Gastrocnemius medialis (tissue), 4 donors: Measurements from ENCODE around the gene THSD7A. TPM values are rescaled to one million over a fixed set of nuclear protein-coding genes. Genes with fewer than 3 reads are reported as not detected.

Experiments
- ATAC-seq, 2 donors: fragments of 150-250 bp; one replicate each; pipeline ENCODE4 v1.9.1; 2016
- DNase-seq, 2 donors: peaks; one replicate each; pipeline ENCODE4 v3.0.0-alpha.2; 2019
- H3K27ac ChIP-seq, 4 donors: fragments of 200-600 bp; sonication (generic); 1 replicate in 1 of 4; 2 replicates in 3 of 4; pipeline ENCODE4 v1.5.1; 2016 to 2018; ENCODE audit warnings: mild to moderate bottlenecking in 2 of 4, moderate library complexity in 1 of 4
- H3K27me3 ChIP-seq, 3 donors: fragments of 200-600 bp; sonication (generic) in 2 of 3; 1 replicate in 1 of 3; 2 replicates in 2 of 3; pipeline versions ENCODE4 v1.5.1 to v1.6.0; 2016 to 2019; ENCODE audit warnings: mild to moderate bottlenecking in 1 of 3, moderate library complexity in 1 of 3
- H3K36me3 ChIP-seq, 2 donors: fragments of 200-600 bp; sonication (generic) in 1 of 2; one replicate each; pipeline ENCODE4 v1.5.1; 2017 to 2018
- H3K4me1 ChIP-seq, 2 donors: fragments of 200-600 bp; sonication (generic) in 1 of 2; one replicate each; pipeline ENCODE4 v1.5.1; 2016 to 2017; ENCODE audit warnings: mild to moderate bottlenecking in 2 of 2
- H3K4me3 ChIP-seq, 4 donors: fragments of 200-600 bp; sonication (generic) in 3 of 4; 1 replicate in 1 of 4; 2 replicates in 3 of 4; pipeline ENCODE4 v1.5.1; 2016 to 2019; ENCODE audit warnings: mild to moderate bottlenecking in 2 of 4
- H3K9me3 ChIP-seq, 3 donors: fragments of 200-600 bp; sonication (generic) in 2 of 3; 1 replicate in 1 of 3; 2 replicates in 2 of 3; pipeline ENCODE4 v1.5.1; 2016 to 2019
- POLR2A ChIP-seq, 2 donors: fragments of 450-650 bp; IDR thresholded peaks; one replicate each; pipeline ENCODE4 v1.6.1; 2017; ENCODE audit warnings: antibody characterized with exemption in 2 of 2, mild to moderate bottlenecking in 2 of 2, moderate library complexity in 2 of 2
- in situ Hi-C, 4 donors: fragments of 200-750 bp; cut with MboI; loops; one replicate each; pipeline versions ENCODE4 v1.15.0 to v1.8.0; 2017; ENCODE audit warnings: low sequenced_read_pairs in 4 of 4
- intact Hi-C: fragments of 100-400 bp; cut with DNase I; formaldehyde crosslinking; loops from one replicate; pipeline ENCODE4 v1.15.1; 2023; ENCODE audit warnings: low total_unique reads
- total RNA-seq, 4 donors: library from RNA; depleted of rRNA; stranded (reverse); fragments of >200 nt; gene quantifications; one replicate each; pipeline versions ENCODE4 v1.1.0 to v1.2.3, GENCODE V29; 2016
- TF ChIP-seq, protein P1 (sequence below), 5 experiments: fragments of 450-650 bp in 3 of 5; fragments of 200-600 bp in 2 of 5; sonication (generic) in 2 of 5; IDR thresholded peaks in 4 of 5; conservative IDR thresholded peaks in 1 of 5; 1 replicate in 4 of 5; 2 replicates in 1 of 5; pipeline ENCODE4 v1.5.1; 2016 to 2019; ENCODE audit warnings: antibody characterized with exemption in 5 of 5, mild to moderate bottlenecking in 3 of 5, moderate library complexity in 3 of 5

THSD7A gene
- total RNA-seq, 4 donors from 2014 or later: 0.36 to 0.78 (median 0.66) TPM

DNA sequence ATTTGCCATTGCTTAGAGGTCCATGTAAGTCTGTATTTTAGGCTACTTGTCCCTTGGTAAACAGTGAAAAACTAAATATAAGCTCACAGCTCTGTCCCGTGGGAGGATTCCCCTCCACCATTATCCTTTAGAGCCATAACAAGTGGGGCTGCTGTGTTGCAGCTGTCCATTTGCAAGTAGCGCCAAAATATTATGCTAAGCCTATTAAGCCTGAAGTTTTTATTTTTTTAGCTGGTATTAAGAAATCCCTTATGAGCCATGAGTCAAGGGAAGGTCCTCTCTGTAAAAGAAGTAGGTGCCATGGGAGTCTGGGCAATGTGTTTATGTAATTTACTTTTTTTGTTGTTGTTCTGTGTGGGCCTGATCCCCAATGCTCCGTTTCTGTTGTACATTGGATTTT lies 183.9 kb downstream of the THSD7A start:
- no peak for ATAC-seq
- Histone ChIP-seq H3K4me1 (no peaks in the 10 kb centered on the region), H3K27me3 (no peaks in the 10 kb centered on the region), H3K27ac (no peak overlapping the region), H3K4me3 (no peak overlapping the region), H3K36me3 (no peaks in the 10 kb centered on the region), H3K9me3 (no peaks in the 10 kb centered on the region)
- in situ Hi-C loops (no loop called here), intact Hi-C loops (no loop called here)
- no peak for TF ChIP-seq POLR2A (IDR thresholded peaks at IDR 0.05)
- TF ChIP-seq, protein P1, sequence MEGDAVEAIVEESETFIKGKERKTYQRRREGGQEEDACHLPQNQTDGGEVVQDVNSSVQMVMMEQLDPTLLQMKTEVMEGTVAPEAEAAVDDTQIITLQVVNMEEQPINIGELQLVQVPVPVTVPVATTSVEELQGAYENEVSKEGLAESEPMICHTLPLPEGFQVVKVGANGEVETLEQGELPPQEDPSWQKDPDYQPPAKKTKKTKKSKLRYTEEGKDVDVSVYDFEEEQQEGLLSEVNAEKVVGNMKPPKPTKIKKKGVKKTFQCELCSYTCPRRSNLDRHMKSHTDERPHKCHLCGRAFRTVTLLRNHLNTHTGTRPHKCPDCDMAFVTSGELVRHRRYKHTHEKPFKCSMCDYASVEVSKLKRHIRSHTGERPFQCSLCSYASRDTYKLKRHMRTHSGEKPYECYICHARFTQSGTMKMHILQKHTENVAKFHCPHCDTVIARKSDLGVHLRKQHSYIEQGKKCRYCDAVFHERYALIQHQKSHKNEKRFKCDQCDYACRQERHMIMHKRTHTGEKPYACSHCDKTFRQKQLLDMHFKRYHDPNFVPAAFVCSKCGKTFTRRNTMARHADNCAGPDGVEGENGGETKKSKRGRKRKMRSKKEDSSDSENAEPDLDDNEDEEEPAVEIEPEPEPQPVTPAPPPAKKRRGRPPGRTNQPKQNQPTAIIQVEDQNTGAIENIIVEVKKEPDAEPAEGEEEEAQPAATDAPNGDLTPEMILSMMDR (IDR thresholded peaks at IDR 0.05 in 4 of 5, conservative IDR thresholded peaks at IDR 0.05 in 1 of 5): no peak
- DNase-seq: no peak

DNA sequence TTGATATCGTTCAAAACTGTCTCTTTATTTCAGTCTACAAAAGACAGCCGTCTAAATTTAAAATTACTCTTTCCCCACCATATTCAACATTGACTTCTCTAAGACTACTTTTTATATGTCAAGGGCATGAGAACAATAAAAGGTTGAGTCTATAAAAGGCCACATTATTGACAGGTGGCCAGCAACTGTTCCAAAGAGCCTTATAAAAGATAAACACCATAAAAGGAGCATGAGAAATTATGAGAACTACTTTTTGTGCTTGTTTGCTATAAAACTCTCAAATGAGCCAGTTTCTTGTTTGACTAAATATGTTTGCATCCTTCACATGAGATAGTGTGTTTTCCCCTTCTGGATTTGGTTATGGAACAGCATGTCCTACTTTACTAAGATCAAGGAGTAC lies 189.2 kb downstream of the THSD7A start:
- Histone ChIP-seq H3K4me3 (no peak overlapping the region), H3K27ac (no peak overlapping the region), H3K4me1 (no peaks in the 10 kb centered on the region), H3K27me3 (no peaks in the 10 kb centered on the region), H3K36me3 (no peaks in the 10 kb centered on the region), H3K9me3 (no peaks in the 10 kb centered on the region)
- in situ Hi-C loops (no loop called here), intact Hi-C loops (no loop called here)
- DNase-seq (no peak), ATAC-seq (no peak)
- no peak for TF ChIP-seq POLR2A (IDR thresholded peaks at IDR 0.05)
- TF ChIP-seq, protein P1 (IDR thresholded peaks at IDR 0.05 in 4 of 5, conservative IDR thresholded peaks at IDR 0.05 in 1 of 5): no peak

DNA sequence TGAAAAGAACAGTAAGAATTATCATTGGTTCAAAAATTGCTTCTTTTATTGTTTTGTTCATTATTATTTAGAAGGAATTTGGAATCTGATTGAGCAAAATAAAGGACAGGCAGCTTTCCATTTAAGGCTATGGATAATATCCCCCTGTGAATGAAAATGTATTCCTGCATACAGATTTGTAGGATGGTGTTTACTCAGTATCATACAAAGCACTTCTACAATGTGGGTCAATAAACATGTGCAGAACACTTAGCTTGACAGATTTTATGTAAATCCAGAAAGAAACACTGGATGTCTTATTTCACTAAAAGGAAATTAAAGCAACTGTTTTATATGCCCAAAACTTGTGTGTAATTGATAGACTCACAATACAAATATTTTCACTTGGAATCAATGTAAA lies 189.7 kb downstream of the THSD7A start:
- no peak for ATAC-seq
- Histone ChIP-seq H3K36me3 (no peaks in the 10 kb centered on the region), H3K9me3 (no peaks in the 10 kb centered on the region), H3K27ac (no peak overlapping the region), H3K27me3 (no peaks in the 10 kb centered on the region), H3K4me1 (no peaks in the 10 kb centered on the region), H3K4me3 (no peak overlapping the region)
- in situ Hi-C loops (no loop called here), intact Hi-C loops (no loop called here)
- TF ChIP-seq POLR2A (IDR thresholded peaks at IDR 0.05): no peak
- TF ChIP-seq, protein P1 (IDR thresholded peaks at IDR 0.05 in 4 of 5, conservative IDR thresholded peaks at IDR 0.05 in 1 of 5): no peak
- no peak for DNase-seq

DNA sequence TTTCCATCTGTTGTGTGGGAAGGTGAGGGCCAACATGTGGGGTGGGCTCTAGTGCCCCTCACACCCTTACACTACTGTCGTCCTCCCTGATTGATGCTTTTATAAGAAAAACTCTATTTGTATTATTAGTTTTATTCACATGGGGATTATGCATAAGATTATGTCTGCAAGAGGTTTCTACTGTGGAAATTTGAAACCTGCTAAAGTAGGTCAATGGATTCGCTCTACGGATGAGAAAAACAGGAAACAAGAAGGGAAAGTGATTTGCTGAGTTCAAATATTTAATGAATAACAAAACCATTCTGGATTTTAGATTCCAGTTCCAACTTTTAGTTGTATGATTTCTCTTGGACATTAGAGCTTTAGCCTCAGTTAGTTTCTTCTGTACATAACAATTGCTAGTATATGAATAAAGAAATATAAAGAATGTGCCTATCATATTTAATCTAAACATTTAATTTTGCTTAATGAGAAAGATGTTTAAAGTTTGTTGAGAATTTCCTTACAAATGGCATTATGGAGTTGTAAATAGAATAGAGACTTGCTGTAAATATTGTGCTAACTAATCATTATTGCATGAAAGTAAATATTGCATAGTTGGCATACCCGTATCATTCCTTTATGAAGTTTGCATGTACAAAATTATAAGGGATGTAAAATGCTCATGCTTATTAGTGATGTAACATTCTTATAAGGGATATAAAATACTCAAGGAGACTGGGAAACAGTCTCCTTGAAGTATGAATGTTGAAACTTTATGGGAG lies 193.8 kb downstream of the THSD7A start:
- intact Hi-C loops: no loop called here
- ATAC-seq (no peak), DNase-seq (no peak)
- no peaks in the 10 kb centered on the region for H3K36me3 ChIP-seq
- H3K4me3 ChIP-seq: no peak overlapping the region
- H3K4me1 ChIP-seq: no peaks in the 10 kb centered on the region
- TF ChIP-seq, protein P1 (IDR thresholded peaks at IDR 0.05 in 4 of 5, conservative IDR thresholded peaks at IDR 0.05 in 1 of 5): no peak
- no peak for TF ChIP-seq POLR2A (IDR thresholded peaks at IDR 0.05)
- no peak overlapping the region for H3K27ac ChIP-seq
- no peaks in the 10 kb centered on the region for H3K27me3 ChIP-seq
- in situ Hi-C loops: no loop called here
- no peaks in the 10 kb centered on the region for H3K9me3 ChIP-seq

DNA sequence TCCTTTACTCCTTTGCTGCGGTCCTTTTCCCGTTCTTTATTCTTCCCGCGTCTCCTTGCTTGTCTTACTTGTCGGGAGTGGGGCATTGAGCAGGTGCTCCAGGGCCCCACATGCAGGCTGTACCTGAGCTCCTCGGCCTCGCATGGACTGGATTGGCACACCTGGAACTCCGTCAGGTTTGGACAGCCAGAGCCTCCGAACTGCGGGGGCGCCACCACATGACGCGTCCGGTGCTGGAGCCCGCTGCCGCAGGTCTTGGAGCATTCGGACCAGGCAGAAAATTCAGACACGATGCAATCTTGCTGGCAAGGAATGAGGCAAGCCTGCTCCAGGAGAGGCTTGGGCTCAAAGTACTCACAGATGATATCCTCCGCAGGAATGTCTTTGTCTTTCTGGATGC lies 195.7 kb downstream of the THSD7A start:
- H3K4me1 ChIP-seq: no peaks in the 10 kb centered on the region
- in situ Hi-C loops (no loop called here), intact Hi-C loops (no loop called here)
- H3K36me3 ChIP-seq: no peaks in the 10 kb centered on the region
- no peak for TF ChIP-seq POLR2A (IDR thresholded peaks at IDR 0.05)
- TF ChIP-seq, protein P1 (IDR thresholded peaks at IDR 0.05 in 4 of 5, conservative IDR thresholded peaks at IDR 0.05 in 1 of 5): no peak
- ATAC-seq: no peak
- H3K4me3 ChIP-seq: no peak overlapping the region
- H3K27me3 ChIP-seq: no peaks in the 10 kb centered on the region
- no peaks in the 10 kb centered on the region for H3K9me3 ChIP-seq
- DNase-seq: no peak
- no peak overlapping the region for H3K27ac ChIP-seq
